Measurements from ENCODE around the gene MCM10. TPM values are rescaled to one million over a fixed set of nuclear protein-coding genes. Genes with fewer than 3 reads are reported as not detected.

Gene MCM10
- 10 to 100 TPM; 75.1 to 78.2 TPM for total RNA-seq

- H3K27ac Mint-ChIP-seq: peak within 1 kb of the TSS; percentile 84
- H3K4me1 Mint-ChIP-seq: peaks cover 47% of the 10 kb centered on the region
- ATAC-seq (peak; percentile 99), DNase-seq (peak; percentile 99)
- no peaks in the 10 kb centered on the region for H3K9me3 Mint-ChIP-seq (ENCODE audit: low read depth)
- CTCF ChIA-PET: interaction anchor here (0.6 to 3.4 kb wide), 19 partner anchors 9 to 626 kb away, joined by 3 to 55 read pairs (median 4); partner anchors contain the start of genes OPTN and PHYH
- H3K27me3 Mint-ChIP-seq: peaks cover 2% of the 10 kb centered on the region
- H3K36me3 Mint-ChIP-seq: peaks cover 20% of the 10 kb centered on the region
- peak within 1 kb of the TSS; percentile 88 for H3K4me3 Mint-ChIP-seq
Observed at GRCh38 chr10:13160934-13161856, at the start of gene MCM10. Gene MCM10, plus strand, starts transcription at chr10:13161558. Its CDS starts 2,645 bp downstream, at chr10:13164203.

GRCh38 chr10:13113544-13113943 is 47.8 kb upstream of the MCM10 start:
- peaks cover 37% of the 10 kb centered on the region for H3K4me1 Mint-ChIP-seq
- no peaks in the 10 kb centered on the region for H3K9me3 Mint-ChIP-seq (ENCODE audit: low read depth)
- H3K27ac Mint-ChIP-seq: peak overlapping the region; percentile 41
- H3K27me3 Mint-ChIP-seq: no peaks in the 10 kb centered on the region
- no peak overlapping the region for H3K4me3 Mint-ChIP-seq
- CTCF ChIA-PET: interaction anchor here (1.0 to 1.3 kb wide), 3 partner anchors 9 to 14 kb away, joined by 3 to 6 read pairs (median 3); partner anchors contain the start of gene OPTN
- DNase-seq (no peak), ATAC-seq (no peak)
- H3K36me3 Mint-ChIP-seq: peaks cover 62% of the 10 kb centered on the region

- H3K27me3 Mint-ChIP-seq: no peaks in the 10 kb centered on the region
- peak overlapping the region; percentile 89 for H3K27ac Mint-ChIP-seq
- H3K9me3 Mint-ChIP-seq (ENCODE audit: low read depth): no peaks in the 10 kb centered on the region
- H3K4me1 Mint-ChIP-seq: peaks cover 30% of the 10 kb centered on the region
- peak overlapping the region; percentile 63 for H3K4me3 Mint-ChIP-seq
- peaks cover 66% of the 10 kb centered on the region for H3K36me3 Mint-ChIP-seq
- no peak for DNase-seq
- ATAC-seq: peak; percentile 89
- CTCF ChIA-PET: interaction anchor here (0.6 to 1.9 kb wide), 5 partner anchors 8 to 998 kb away, joined by 3 to 8 read pairs (median 3); partner anchors contain the start of genes MCM10 and OPTN
Observed at GRCh38 chr10:13115832-13116803, 45.2 kb upstream of the MCM10 start.

- no peaks in the 10 kb centered on the region for H3K9me3 Mint-ChIP-seq (ENCODE audit: low read depth)
- DNase-seq (no peak), ATAC-seq (no peak)
- peaks cover 70% of the 10 kb centered on the region for H3K36me3 Mint-ChIP-seq
- H3K4me1 Mint-ChIP-seq: peaks cover 30% of the 10 kb centered on the region
- CTCF ChIA-PET: interaction anchor here (1.4 kb wide), 1 partner anchor 10 kb away, joined by 6 read pairs; no protein-coding TSS in a partner anchor
- no peaks in the 10 kb centered on the region for H3K27me3 Mint-ChIP-seq
- H3K4me3 Mint-ChIP-seq: no peak overlapping the region
- H3K27ac Mint-ChIP-seq: peak overlapping the region; percentile 70
Observed at GRCh38 chr10:13117841-13118783, 43.2 kb upstream of the MCM10 start.

GRCh38 chr10:13118784-13119410 is 42.5 kb upstream of the MCM10 start:
- ATAC-seq (no peak), DNase-seq (no peak)
- Mint-ChIP-seq H3K4me1 (peaks cover 30% of the 10 kb centered on the region), H3K4me3 (no peak overlapping the region), H3K36me3 (peaks cover 73% of the 10 kb centered on the region), H3K9me3 (ENCODE audit: low read depth) (no peaks in the 10 kb centered on the region), H3K27ac (peak overlapping the region; percentile 44), H3K27me3 (no peaks in the 10 kb centered on the region)
- CTCF ChIA-PET: no interaction called here

- Mint-ChIP-seq H3K27me3 (no peaks in the 10 kb centered on the region), H3K4me1 (peaks cover 21% of the 10 kb centered on the region), H3K27ac (no peak overlapping the region), H3K4me3 (no peak overlapping the region), H3K36me3 (peaks cover 78% of the 10 kb centered on the region), H3K9me3 (ENCODE audit: low read depth) (no peaks in the 10 kb centered on the region)
- CTCF ChIA-PET: no interaction called here
- DNase-seq: no peak
- no peak for ATAC-seq
Observed at GRCh38 chr10:13120786-13121499, 40.4 kb upstream of the MCM10 start.

GRCh38 chr10:13121500-13121854 is 39.9 kb upstream of the MCM10 start:
- CTCF ChIA-PET: no interaction called here
- Mint-ChIP-seq H3K27me3 (no peaks in the 10 kb centered on the region), H3K27ac (peak overlapping the region; percentile 12), H3K36me3 (peaks cover 76% of the 10 kb centered on the region), H3K9me3 (ENCODE audit: low read depth) (no peaks in the 10 kb centered on the region), H3K4me3 (no peak overlapping the region), H3K4me1 (peaks cover 15% of the 10 kb centered on the region)
- DNase-seq: no peak
- no peak for ATAC-seq

- Mint-ChIP-seq H3K4me1 (no peaks in the 10 kb centered on the region), H3K36me3 (peaks cover 66% of the 10 kb centered on the region), H3K27ac (no peak overlapping the region), H3K4me3 (no peak overlapping the region), H3K27me3 (no peaks in the 10 kb centered on the region), H3K9me3 (ENCODE audit: low read depth) (no peaks in the 10 kb centered on the region)
- CTCF ChIA-PET: interaction anchor here (0.6 kb wide), 1 partner anchor 248 kb away, joined by 3 read pairs; no protein-coding TSS in a partner anchor
- ATAC-seq: no peak
- no peak for DNase-seq
Observed at GRCh38 chr10:13136651-13137050, 24.7 kb upstream of the MCM10 start.

- Mint-ChIP-seq H3K4me1 (no peaks in the 10 kb centered on the region), H3K27me3 (no peaks in the 10 kb centered on the region), H3K36me3 (peaks cover 66% of the 10 kb centered on the region), H3K9me3 (ENCODE audit: low read depth) (no peaks in the 10 kb centered on the region), H3K27ac (no peak overlapping the region), H3K4me3 (no peak overlapping the region)
- CTCF ChIA-PET: no interaction called here
- no peak for ATAC-seq
- no peak for DNase-seq
Observed at GRCh38 chr10:13139150-13139549, 22.2 kb upstream of the MCM10 start.

- no peaks in the 10 kb centered on the region for H3K27me3 Mint-ChIP-seq
- ATAC-seq (no peak), DNase-seq (no peak)
- CTCF ChIA-PET: no interaction called here
- no peak overlapping the region for H3K4me3 Mint-ChIP-seq
- H3K9me3 Mint-ChIP-seq (ENCODE audit: low read depth): peaks cover 2% of the 10 kb centered on the region
- H3K27ac Mint-ChIP-seq: no peak overlapping the region
- H3K4me1 Mint-ChIP-seq: no peaks in the 10 kb centered on the region
- H3K36me3 Mint-ChIP-seq: peaks cover 69% of the 10 kb centered on the region
Observed at GRCh38 chr10:13139676-13140075, 21.7 kb upstream of the MCM10 start.

GRCh38 chr10:13140627-13141190 is 20.6 kb upstream of the MCM10 start:
- Mint-ChIP-seq H3K27ac (no peak overlapping the region), H3K9me3 (ENCODE audit: low read depth) (peaks cover 3% of the 10 kb centered on the region), H3K4me3 (no peak overlapping the region), H3K36me3 (peaks cover 63% of the 10 kb centered on the region), H3K27me3 (no peaks in the 10 kb centered on the region), H3K4me1 (no peaks in the 10 kb centered on the region)
- ATAC-seq (no peak), DNase-seq (no peak)
- CTCF ChIA-PET: no interaction called here

All from activated CD8-positive, alpha-beta memory T cell treated with anti-CD3 and anti-CD28 coated beads, Interleukin-2, amount 10 ng/mL, durations not matched to agents 7 days and 5 days (primary cell).